Left lung (tissue), 10 donors: Measurements from ENCODE around the gene CYFIP1. TPM values are rescaled to one million over a fixed set of nuclear protein-coding genes. Genes with fewer than 3 reads are reported as not detected.

ENCODE experiments used
- ATAC-seq: fragments of 200-7000 bp; cut with Tn5 transposase; one replicate; pipeline ENCODE4 v1.9.1; 2020; ENCODE audit warnings: moderate library complexity
- DNase-seq, 4 donors: peaks; one replicate each; pipeline ENCODE4 v3.0.0-alpha.2; 2013 to 2020
- H3K27ac ChIP-seq, 2 donors: fragments of 200-600 bp; sonication (generic) in 1 of 2; one replicate each; pipeline versions ENCODE4 v1.5.0 to v1.8.0; 2020 to 2021
- H3K27me3 ChIP-seq, 2 donors: fragments of 200-600 bp; sonication (generic) in 1 of 2; one replicate each; pipeline versions ENCODE4 v1.5.0 to v1.8.0; 2020 to 2021
- H3K36me3 ChIP-seq, 2 donors: fragments of 200-600 bp; sonication (generic) in 1 of 2; one replicate each; pipeline versions ENCODE4 v1.5.0 to v1.8.0; 2020 to 2021
- H3K4me1 ChIP-seq, 2 donors: fragments of 200-600 bp; one replicate each; pipeline ENCODE4 v1.8.0; 2021
- H3K4me3 ChIP-seq, 2 donors: fragments of 200-600 bp; sonication (generic) in 1 of 2; one replicate each; pipeline versions ENCODE4 v1.5.0 to v1.8.0; 2020 to 2021; ENCODE audit warnings: mild to moderate bottlenecking in 1 of 2
- H3K9me3 ChIP-seq, 2 donors: fragments of 200-600 bp; sonication (generic) in 1 of 2; one replicate each; pipeline versions ENCODE4 v1.5.0 to v1.8.0; 2020 to 2021
- intact Hi-C, 2 donors: fragments of 100-400 bp; cut with DNase I; formaldehyde crosslinking; loops; one replicate each; pipeline versions ENCODE4 v1.11.2 to v1.14.2; 2022
- polyA plus RNA-seq, 6 donors: library from polyadenylated mRNA; unstranded; fragments of 120-200 nt; gene quantifications; one replicate each; pipeline ENCODE4 v1.2.1, GENCODE V29; 2013; ENCODE audit not compliant: insufficient read length in 6 of 6
- total RNA-seq, 2 donors: library from RNA; stranded (reverse); fragmentation: NEBNext Ultra II Directional; extraction: Animal tissue kit (Norgen Biotek cat#: 25700); gene quantifications; one replicate each; pipeline ENCODE4 v1.2.1, GENCODE V29; 2021
- TF ChIP-seq, protein P1 (sequence below), 2 donors: fragments of 200-600 bp; sonication (generic) in 1 of 2; IDR thresholded peaks; one replicate each; pipeline versions ENCODE4 v1.5.0 to v1.8.0; 2021; ENCODE audit warnings: antibody characterized with exemption in 2 of 2
- donor health status: DM: no; HTN: yes; CAD: no.
- donor health status: DM: no; HTN: no; CAD: no.

The CYFIP1 gene
- total and polyA plus RNA-seq, 8 donors, result 85.6 to 164 (median 92.3) TPM

DNA sequence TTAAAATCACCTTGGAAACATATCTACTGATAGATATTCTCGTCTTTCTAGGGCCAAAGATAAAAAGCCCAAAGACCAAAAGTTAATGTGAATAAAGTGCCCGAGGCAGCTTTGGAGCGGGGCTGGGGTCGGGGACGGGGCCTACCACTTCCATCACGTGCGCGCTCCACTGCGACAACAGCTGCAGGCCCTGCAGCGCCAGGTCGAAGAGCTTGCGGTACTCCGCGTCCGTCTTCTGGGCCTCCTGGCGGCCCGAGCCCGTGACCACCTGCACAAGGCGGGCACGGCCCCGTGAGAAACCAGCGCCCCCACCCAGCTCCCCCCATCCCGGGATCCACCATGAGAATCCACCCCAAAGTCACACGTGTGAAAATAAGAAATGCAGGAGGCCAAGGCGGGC lies 52.4 kb downstream of the CYFIP1 start:
- ATAC-seq (no peak), DNase-seq (no peak)
- TF ChIP-seq, protein P1, sequence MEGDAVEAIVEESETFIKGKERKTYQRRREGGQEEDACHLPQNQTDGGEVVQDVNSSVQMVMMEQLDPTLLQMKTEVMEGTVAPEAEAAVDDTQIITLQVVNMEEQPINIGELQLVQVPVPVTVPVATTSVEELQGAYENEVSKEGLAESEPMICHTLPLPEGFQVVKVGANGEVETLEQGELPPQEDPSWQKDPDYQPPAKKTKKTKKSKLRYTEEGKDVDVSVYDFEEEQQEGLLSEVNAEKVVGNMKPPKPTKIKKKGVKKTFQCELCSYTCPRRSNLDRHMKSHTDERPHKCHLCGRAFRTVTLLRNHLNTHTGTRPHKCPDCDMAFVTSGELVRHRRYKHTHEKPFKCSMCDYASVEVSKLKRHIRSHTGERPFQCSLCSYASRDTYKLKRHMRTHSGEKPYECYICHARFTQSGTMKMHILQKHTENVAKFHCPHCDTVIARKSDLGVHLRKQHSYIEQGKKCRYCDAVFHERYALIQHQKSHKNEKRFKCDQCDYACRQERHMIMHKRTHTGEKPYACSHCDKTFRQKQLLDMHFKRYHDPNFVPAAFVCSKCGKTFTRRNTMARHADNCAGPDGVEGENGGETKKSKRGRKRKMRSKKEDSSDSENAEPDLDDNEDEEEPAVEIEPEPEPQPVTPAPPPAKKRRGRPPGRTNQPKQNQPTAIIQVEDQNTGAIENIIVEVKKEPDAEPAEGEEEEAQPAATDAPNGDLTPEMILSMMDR (IDR thresholded peaks at IDR 0.05), result no peak
- intact Hi-C loops, result no loop called here
- Histone ChIP-seq H3K27ac (no peak overlapping the region), H3K4me1 (no peaks in the 10 kb centered on the region), H3K27me3 (no peaks in the 10 kb centered on the region), H3K9me3 (no peaks in the 10 kb centered on the region), H3K4me3 (no peak overlapping the region), H3K36me3 (peaks cover 0 to 79% of the 10 kb centered on the region in 2 donors)

DNA sequence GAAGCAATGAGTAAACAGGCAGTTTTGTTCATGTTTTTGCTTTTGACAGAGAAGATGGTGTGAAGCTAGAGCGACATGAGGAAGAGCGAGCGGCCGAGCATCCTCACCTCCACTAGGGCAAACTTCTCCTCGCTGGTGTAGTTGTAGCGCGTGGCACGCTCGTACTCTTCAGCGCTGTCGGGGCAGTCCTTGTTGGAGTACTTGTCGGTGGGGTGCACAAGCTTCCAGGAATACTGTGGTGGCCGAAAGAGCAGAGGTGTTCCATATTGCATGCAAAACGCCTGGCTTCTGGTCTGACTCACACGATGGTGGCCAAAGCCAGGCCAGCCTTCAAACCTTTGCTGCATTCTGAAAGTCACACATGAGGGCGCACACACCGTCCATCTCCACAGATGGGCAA lies 54.3 kb downstream of the CYFIP1 start:
- no peak overlapping the region for H3K27ac ChIP-seq
- H3K27me3 ChIP-seq, result no peaks in the 10 kb centered on the region
- TF ChIP-seq, protein P1 (IDR thresholded peaks at IDR 0.05), result no peak
- no peak overlapping the region for H3K4me3 ChIP-seq
- no peak for ATAC-seq
- DNase-seq, result no peak
- H3K4me1 ChIP-seq, result no peaks in the 10 kb centered on the region
- H3K36me3 ChIP-seq, result peaks cover 0 to 76% of the 10 kb centered on the region in 2 donors
- intact Hi-C loops, result no loop called here
- H3K9me3 ChIP-seq, result no peaks in the 10 kb centered on the region

DNA sequence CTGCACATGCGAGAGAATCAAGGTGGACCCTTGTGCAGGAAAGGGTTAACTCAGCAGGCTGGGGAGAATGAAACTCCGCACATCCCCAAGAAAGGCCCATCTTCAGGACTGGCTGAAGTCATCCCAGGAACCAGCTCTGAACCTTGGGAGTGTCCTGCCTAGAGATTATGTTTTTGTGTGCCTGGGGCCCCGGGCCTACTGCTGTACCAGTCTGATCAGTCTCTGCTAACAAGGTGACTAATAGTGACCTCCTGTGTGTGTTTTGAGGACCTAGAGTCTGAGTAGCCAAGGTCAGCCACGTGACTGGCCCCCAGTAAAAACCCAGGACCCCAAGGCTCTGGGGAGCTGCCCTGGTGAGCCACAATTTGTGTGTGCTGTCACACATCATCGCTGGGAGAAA lies 58.2 kb downstream of the CYFIP1 start:
- Histone ChIP-seq H3K4me1 (no peaks in the 10 kb centered on the region), H3K27me3 (no peaks in the 10 kb centered on the region), H3K9me3 (no peaks in the 10 kb centered on the region), H3K27ac (no peak overlapping the region), H3K36me3 (peaks cover 0 to 82% of the 10 kb centered on the region in 2 donors), H3K4me3 (no peak overlapping the region)
- DNase-seq (no peak), ATAC-seq (no peak)
- TF ChIP-seq, protein P1 (IDR thresholded peaks at IDR 0.05), result no peak
- intact Hi-C loops, result no loop called here

DNA sequence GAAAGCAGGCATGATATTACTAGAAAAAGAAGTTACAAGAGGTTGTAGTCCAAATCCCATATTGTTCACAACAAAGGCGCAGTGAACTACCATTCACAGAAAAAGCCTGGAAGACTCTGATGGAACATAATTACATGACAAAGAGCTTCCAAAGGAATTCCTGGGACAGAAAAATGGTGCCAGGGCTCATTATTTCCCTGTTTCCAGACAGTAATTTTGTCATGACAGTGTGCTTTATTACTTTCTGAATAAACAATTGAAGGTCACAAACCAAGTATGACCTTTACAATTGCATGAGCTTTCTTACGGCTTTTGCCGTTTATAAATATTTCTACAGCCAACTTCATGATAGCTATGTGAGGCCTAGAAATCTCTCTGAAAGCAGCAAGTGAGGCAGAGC lies 61.0 kb downstream of the CYFIP1 start:
- ATAC-seq (no peak), DNase-seq (no peak)
- H3K4me3 ChIP-seq, result no peak overlapping the region
- TF ChIP-seq, protein P1 (IDR thresholded peaks at IDR 0.05), result no peak
- H3K9me3 ChIP-seq, result no peaks in the 10 kb centered on the region
- peaks cover 0 to 88% of the 10 kb centered on the region in 2 donors for H3K36me3 ChIP-seq
- H3K4me1 ChIP-seq, result no peaks in the 10 kb centered on the region
- intact Hi-C loops, result no loop called here
- no peak overlapping the region for H3K27ac ChIP-seq
- no peaks in the 10 kb centered on the region for H3K27me3 ChIP-seq

DNA sequence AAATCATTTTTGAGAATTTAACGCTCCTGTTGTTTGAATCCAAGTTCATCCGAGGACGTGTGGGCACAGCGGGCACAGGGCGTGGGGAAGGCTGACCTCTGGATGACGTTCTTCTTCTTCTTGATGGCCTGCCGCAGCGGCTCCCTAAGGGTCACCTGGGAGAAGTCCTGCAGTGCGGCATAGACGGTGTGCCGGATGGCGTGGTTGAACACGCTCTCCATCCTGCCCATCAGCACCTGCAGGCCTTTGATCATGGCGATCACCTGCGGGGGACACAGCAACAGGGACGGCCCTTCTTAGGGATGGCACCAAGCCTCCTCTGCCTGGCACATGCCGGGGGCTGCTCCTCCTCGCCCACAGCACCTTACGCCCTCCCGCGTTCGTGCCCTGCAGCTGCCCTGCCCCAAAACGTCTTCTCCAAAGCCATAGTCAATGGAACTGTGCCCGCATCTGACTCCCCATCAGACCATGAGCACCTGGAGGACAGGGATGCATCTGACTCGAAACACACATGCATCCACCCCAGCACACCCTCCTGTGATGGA lies 61.5 kb downstream of the CYFIP1 start:
- TF ChIP-seq, protein P1 (IDR thresholded peaks at IDR 0.05), result no peak
- Histone ChIP-seq H3K9me3 (no peaks in the 10 kb centered on the region), H3K36me3 (peaks cover 0 to 89% of the 10 kb centered on the region in 2 donors), H3K4me3 (no peak overlapping the region), H3K4me1 (no peaks in the 10 kb centered on the region), H3K27me3 (no peaks in the 10 kb centered on the region), H3K27ac (no peak overlapping the region)
- ATAC-seq (no peak), DNase-seq (no peak)
- intact Hi-C loops, result no loop called here
